Measurements from ENCODE around the gene OCSTAMP.
A peak's percentile ranks its signal among the peaks of the same experiment; 100 is the strongest.

OCSTAMP gene

GRCh38 chr20:46573234-46573633, 22.8 kb upstream of the OCSTAMP start:
- DNase-seq, result no peak

DNA sequence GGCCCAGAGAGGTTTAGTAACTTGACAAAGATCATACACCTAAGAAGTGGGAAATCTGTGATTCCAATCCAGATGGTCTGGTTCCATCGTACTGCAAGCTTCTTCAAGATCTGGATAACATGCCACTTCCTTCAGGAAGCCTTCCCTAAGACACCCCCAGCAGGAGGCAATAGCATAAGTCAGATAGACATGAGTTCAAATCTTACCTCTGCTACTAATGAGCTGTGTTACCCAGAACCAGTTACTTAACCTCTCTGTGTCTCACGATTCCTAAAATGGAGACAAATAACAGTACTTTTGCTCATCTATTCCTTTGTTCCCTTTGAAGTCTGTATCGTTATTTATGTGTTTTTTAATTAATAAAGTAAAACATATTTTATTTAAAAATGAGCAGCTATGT, 22.3 kb upstream of the OCSTAMP start:
- DNase-seq, result no peak

GRCh38 chr20:46572153-46572552, 21.7 kb upstream of the OCSTAMP start:
- no peak for DNase-seq

- no peak for DNase-seq
Measured at GRCh38 chr20:46571418-46571817, 21.0 kb upstream of the OCSTAMP start.

DNA sequence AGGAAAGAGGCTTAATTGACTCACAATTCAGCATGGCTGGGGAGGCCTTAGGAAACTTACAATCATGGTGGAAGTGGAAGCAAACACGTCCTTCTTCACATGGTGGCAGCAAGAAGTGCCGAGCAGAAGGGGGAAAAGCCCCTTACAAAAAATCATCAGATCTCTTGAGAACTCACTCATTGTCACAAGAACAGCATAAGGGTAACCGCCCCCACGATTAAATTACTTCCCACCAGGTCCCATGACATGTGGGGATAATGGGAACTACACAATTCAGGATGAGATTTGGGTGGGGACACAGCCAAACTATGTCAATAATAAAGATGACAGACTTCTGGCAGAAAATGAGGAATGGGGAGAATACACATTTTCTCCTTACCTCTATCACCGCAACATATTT, 20.5 kb upstream of the OCSTAMP start:
- no peak for DNase-seq

DNA sequence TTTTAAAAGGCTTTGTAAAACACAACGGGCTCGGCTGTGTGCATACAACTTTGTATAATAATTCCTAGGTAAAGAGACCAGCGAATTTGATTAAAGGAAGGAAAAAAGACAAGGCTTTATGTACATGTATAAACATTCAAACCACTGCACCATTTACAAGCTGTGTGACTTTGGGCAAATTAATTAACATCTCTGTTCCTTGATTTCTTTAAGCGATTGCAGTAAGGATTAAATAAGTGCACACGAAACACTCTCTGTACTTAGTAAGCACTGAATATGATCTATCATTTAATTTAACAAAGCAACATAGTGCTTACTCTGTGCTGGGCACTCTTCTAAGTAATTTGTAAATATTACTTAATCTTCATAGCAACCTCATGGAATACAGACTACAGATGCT, 19.5 kb upstream of the OCSTAMP start:
- DNase-seq, result no peak

GRCh38 chr20:46568570-46569129, 18.2 kb upstream of the OCSTAMP start:
- DNase-seq, result no peak

DNA sequence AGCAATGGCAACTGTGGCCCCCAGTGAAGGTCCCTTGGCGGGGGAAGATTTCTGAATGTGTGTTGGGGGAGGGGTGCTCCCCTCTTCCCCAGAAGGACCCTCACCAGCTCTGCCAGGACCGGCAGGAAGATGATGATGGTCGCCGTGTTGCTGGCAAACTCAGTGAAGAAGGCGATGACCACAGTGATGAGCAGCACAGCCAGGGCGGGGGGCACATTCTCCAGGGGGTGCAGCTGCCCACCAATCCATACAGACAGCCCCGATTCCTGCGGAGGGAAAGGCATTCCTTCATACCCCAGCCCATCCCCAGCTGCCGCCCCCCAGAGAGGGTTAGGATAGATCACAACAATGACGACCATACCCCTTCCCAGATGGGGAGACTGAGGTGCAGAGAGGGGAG, 15.7 kb upstream of the OCSTAMP start:
- no peak for DNase-seq

DNA sequence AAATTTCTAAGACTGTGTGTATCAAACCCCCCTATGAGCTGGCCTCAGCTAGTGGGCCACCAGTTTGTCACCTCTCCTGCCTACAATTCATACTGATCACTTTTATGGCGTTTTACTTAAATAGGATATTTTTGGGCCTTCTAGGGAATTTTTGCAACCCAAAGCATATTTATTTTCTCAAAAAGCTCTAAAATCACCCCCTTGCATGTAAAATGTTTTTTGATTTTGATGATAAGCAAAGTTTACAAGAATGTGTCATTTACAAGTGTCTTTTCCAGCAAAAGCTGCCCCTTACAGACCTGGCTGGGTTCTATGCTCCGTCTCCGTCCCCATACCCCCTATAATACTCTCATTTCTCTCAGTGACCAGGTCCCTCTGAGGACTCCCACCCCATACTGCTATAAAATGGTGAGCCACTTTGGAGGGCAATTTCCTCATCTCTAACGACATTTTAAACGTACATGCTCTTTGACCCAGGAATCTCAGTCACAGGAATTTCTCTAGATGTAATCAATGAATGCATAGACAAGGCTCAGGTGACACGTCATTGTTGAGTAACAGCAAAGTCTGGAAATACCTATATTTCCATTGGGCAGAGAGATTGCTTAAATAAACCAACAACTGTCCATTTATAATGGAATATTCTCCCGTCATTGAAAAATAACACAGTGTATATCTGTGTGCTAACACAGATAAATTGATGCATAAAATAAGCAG, 13.9 kb upstream of the OCSTAMP start:
- DNase-seq, result no peak

- DNase-seq, result no peak
Measured at GRCh38 chr20:46563860-46564221, 13.4 kb upstream of the OCSTAMP start.

- no peak for DNase-seq
Measured at GRCh38 chr20:46563170-46563859, 12.9 kb upstream of the OCSTAMP start.

GRCh38 chr20:46562373-46563169, 12.1 kb upstream of the OCSTAMP start:
- peak; percentile 74 to 80 for DNase-seq

GRCh38 chr20:46562009-46562372, 11.5 kb upstream of the OCSTAMP start:
- DNase-seq, result no peak

- no peak for DNase-seq
Measured at GRCh38 chr20:46559685-46560440, 9.4 kb upstream of the OCSTAMP start.

GRCh38 chr20:46559001-46559400, 8.5 kb upstream of the OCSTAMP start:
- no peak for DNase-seq

DNA sequence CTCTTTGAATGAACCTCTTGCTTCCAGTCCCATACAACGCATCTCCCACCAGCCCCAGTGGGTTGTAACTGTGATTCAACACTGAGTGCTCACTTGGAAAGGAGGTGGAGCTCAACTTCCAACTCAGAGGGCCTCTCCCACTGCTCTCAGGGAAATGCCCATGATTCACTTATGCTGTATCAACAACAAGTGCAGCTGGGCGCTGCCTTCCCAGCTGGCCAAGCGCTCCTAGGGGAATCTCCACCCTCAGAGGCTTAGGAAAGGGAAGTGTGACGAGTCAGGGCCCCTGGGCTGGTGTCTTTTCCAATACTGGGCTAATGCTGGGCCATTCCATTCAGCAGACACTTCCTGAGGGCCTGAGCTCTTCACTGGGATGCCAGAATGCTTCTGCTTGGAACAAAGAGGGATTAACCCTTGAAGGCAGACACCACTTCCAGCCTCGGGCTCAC, 8.1 kb upstream of the OCSTAMP start:
- DNase-seq, result peak; percentile 61 to 74

DNA sequence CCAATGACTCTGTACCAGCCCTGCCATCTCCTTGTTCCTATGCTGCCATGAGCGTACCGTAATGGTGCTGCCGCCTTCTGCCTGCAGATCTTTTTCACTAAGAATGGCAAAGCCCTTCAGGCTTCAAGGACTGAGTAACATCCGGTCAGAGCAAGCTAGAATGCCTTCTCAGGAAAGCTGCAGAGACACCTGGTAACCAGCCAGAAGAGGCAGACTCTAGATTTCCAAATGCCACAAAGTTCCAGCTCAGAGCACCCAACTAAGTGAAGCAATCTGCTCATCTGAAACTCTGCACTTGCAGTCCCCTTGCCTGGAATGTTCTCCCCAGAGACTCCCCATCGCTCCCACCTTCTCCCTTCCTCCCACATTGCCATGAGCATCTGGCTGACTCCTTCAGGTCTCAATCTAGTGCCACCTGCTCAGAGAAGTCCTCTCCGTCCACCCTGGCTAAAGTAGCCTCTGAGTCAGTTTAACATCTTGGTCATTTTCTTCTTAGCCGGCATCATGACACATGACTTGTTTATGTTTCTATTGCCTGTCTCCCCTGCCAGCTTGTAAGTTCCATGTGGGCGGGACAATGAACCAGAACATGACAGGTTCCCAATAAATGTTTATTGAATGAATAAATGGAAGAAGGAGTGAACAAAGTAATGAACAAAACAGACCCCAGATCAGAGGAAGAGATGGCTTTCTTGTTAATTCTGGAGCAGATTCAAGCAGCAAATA, 6.9 kb upstream of the OCSTAMP start:
- DNase-seq, result no peak

- DNase-seq, result no peak
Measured at GRCh38 chr20:46555370-46555956, 5.0 kb upstream of the OCSTAMP start.

GRCh38 chr20:46554828-46555227, 4.4 kb upstream of the OCSTAMP start:
- DNase-seq, result no peak

- no peak for DNase-seq
Measured at GRCh38 chr20:46553926-46554325, 3.5 kb upstream of the OCSTAMP start.

Data from activated CD4-positive, alpha-beta T cell treated with anti-CD3 and anti-CD28 coated beads, Interleukin-2, amount 50 U/mL, for 48 hours (primary cell).